ENCODE measurements around the gene IFT122.

IFT122 gene

GRCh38 chr3:129425619-129426018, 14.4 kb upstream of the IFT122 start:
- no peak for TF ChIP-seq CTCF (IDR thresholded peaks at IDR 0.05)

GRCh38 chr3:129428007-129428375, 12.0 kb upstream of the IFT122 start:
- Mint-ChIP-seq H3K4me1 (peaks cover 55% of the 10 kb centered on the region), H3K27ac (peak overlapping the region; percentile 47), H3K9me3 (no peaks in the 10 kb centered on the region), H3K36me3 (ENCODE audit: low read depth) (peaks cover 18% of the 10 kb centered on the region), H3K27me3 (ENCODE audit: low read depth, poor library complexity) (peaks cover 10% of the 10 kb centered on the region), H3K4me3 (peak overlapping the region; percentile 86)
- TF ChIP-seq CTCF (IDR thresholded peaks at IDR 0.05) = no peak
- no peak for DNase-seq

More at GRCh38 chr3:129425619-129426018, 14.4 kb upstream of the IFT122 start:
- Mint-ChIP-seq H3K27ac (no peak overlapping the region), H3K36me3 (ENCODE audit: low read depth) (peaks cover 7% of the 10 kb centered on the region), H3K27me3 (ENCODE audit: low read depth, poor library complexity) (peaks cover 13% of the 10 kb centered on the region), H3K4me1 (peaks cover 41% of the 10 kb centered on the region), H3K4me3 (no peak overlapping the region), H3K9me3 (no peaks in the 10 kb centered on the region)
- DNase-seq = no peak

GRCh38 chr3:129428376-129429079, 11.5 kb upstream of the IFT122 start, which contains the start of gene EFCAB12:
Gene EFCAB12 (minus strand): TSS chr3:129428636. CDS start chr3:129428488, 148 bp downstream.
- H3K27ac Mint-ChIP-seq = peak within 1 kb of the TSS; percentile 47
- peak; percentile 97 for DNase-seq
- peaks cover 59% of the 10 kb centered on the region for H3K4me1 Mint-ChIP-seq
- peaks cover 10% of the 10 kb centered on the region for H3K27me3 Mint-ChIP-seq (ENCODE audit: low read depth, poor library complexity)
- no peaks in the 10 kb centered on the region for H3K9me3 Mint-ChIP-seq
- H3K4me3 Mint-ChIP-seq = peak within 1 kb of the TSS; percentile 86
- peaks cover 23% of the 10 kb centered on the region for H3K36me3 Mint-ChIP-seq (ENCODE audit: low read depth)
- TF ChIP-seq CTCF (IDR thresholded peaks at IDR 0.05) = no peak

- H3K4me3 Mint-ChIP-seq = peak overlapping the region; percentile 86
- TF ChIP-seq CTCF (IDR thresholded peaks at IDR 0.05) = no peak
- H3K27me3 Mint-ChIP-seq (ENCODE audit: low read depth, poor library complexity) = peaks cover 10% of the 10 kb centered on the region
Measured at GRCh38 chr3:129429080-129429451, 11.0 kb upstream of the IFT122 start.

GRCh38 chr3:129429602-129430001, 10.4 kb upstream of the IFT122 start:
- DNase-seq = no peak
- Mint-ChIP-seq H3K27me3 (ENCODE audit: low read depth, poor library complexity) (peaks cover 10% of the 10 kb centered on the region), H3K36me3 (ENCODE audit: low read depth) (peaks cover 32% of the 10 kb centered on the region), H3K4me1 (peaks cover 59% of the 10 kb centered on the region), H3K9me3 (no peaks in the 10 kb centered on the region), H3K27ac (no peak overlapping the region), H3K4me3 (no peak overlapping the region)
- TF ChIP-seq CTCF (IDR thresholded peaks at IDR 0.05) = no peak

More at GRCh38 chr3:129429080-129429451, 11.0 kb upstream of the IFT122 start:
- Mint-ChIP-seq H3K36me3 (ENCODE audit: low read depth) (peaks cover 28% of the 10 kb centered on the region), H3K4me1 (peaks cover 59% of the 10 kb centered on the region), H3K27ac (no peak overlapping the region), H3K9me3 (no peaks in the 10 kb centered on the region)
- no peak for DNase-seq

- Mint-ChIP-seq H3K36me3 (ENCODE audit: low read depth) (peaks cover 55% of the 10 kb centered on the region), H3K27ac (peak overlapping the region; percentile 35), H3K4me1 (peaks cover 78% of the 10 kb centered on the region), H3K27me3 (ENCODE audit: low read depth, poor library complexity) (peaks cover 4% of the 10 kb centered on the region), H3K4me3 (no peak overlapping the region), H3K9me3 (no peaks in the 10 kb centered on the region)
- no peak for TF ChIP-seq CTCF (IDR thresholded peaks at IDR 0.05)
- DNase-seq = no peak
Measured at GRCh38 chr3:129432036-129432435, 8.0 kb upstream of the IFT122 start.
